ENCODE measurements around the gene PCNA.

DNA sequence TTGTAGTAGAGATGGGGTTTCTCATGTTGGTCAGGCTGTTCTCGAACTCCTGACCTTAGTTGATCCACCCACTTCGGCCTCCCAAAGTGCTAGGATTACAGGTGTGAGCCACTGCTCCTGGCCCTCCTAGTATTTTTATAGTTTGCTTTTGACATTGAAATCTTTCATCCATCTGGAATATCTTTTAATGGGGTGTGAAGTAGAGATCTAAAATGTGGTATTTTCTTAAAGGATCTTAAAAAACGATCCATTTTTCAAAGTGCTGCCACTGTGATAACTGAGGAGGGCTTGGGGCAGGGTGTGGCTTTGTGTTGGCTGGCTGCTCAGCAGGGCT lies 30.1 kb upstream of the PCNA start:
- no peak for TF ChIP-seq EZH2 (IDR thresholded peaks at IDR 0.05; ENCODE audit: borderline replicate concordance, low read length)
- TF ChIP-seq, protein P1, sequence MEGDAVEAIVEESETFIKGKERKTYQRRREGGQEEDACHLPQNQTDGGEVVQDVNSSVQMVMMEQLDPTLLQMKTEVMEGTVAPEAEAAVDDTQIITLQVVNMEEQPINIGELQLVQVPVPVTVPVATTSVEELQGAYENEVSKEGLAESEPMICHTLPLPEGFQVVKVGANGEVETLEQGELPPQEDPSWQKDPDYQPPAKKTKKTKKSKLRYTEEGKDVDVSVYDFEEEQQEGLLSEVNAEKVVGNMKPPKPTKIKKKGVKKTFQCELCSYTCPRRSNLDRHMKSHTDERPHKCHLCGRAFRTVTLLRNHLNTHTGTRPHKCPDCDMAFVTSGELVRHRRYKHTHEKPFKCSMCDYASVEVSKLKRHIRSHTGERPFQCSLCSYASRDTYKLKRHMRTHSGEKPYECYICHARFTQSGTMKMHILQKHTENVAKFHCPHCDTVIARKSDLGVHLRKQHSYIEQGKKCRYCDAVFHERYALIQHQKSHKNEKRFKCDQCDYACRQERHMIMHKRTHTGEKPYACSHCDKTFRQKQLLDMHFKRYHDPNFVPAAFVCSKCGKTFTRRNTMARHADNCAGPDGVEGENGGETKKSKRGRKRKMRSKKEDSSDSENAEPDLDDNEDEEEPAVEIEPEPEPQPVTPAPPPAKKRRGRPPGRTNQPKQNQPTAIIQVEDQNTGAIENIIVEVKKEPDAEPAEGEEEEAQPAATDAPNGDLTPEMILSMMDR (IDR thresholded peaks at IDR 0.05; ENCODE audit: low read length), result no peak

All from OCI-LY1 (cell line).